HG02981 (cell line): Measurements from ENCODE around the gene BSN.

Experiments used
- ATAC-seq: cut with Tn5 transposase; IDR thresholded peaks from one replicate; pipeline ENCODE4 v1.9.1; 2021; ENCODE audit warnings: mild to moderate bottlenecking, moderate library complexity; ENCODE audit not compliant: unreplicated experiment

Gene BSN

GRCh38 chr3:49713336-49714105 lies 159.2 kb downstream of the BSN start:
- ATAC-seq, result no peak

- ATAC-seq, result no peak
Measured at GRCh38 chr3:49714728-49715550, 160.7 kb downstream of the BSN start.

- ATAC-seq, result no peak
Measured at GRCh38 chr3:49715611-49716121, 161.4 kb downstream of the BSN start.

GRCh38 chr3:49716169-49716568 lies 161.9 kb downstream of the BSN start:
- ATAC-seq, result no peak

GRCh38 chr3:49716691-49717210 lies 162.5 kb downstream of the BSN start:
- no peak for ATAC-seq

- no peak for ATAC-seq
Measured at GRCh38 chr3:49717211-49717958, 163.1 kb downstream of the BSN start.

- no peak for ATAC-seq
Measured at GRCh38 chr3:49717959-49718857, 163.9 kb downstream of the BSN start.

- no peak for ATAC-seq
Measured at GRCh38 chr3:49718858-49719213, 164.6 kb downstream of the BSN start.

GRCh38 chr3:49719214-49719884 lies 165.1 kb downstream of the BSN start, which contains the start of gene AMIGO3:
Gene AMIGO3 (minus strand): TSS chr3:49719684. CDS start chr3:49719465, 219 bp downstream.
- ATAC-seq, result peak; percentile 62
